Measurements from ENCODE around the gene PRPF40A. TPM values are rescaled to one million over a fixed set of nuclear protein-coding genes. Genes with fewer than 3 reads are reported as not detected.

Gene PRPF40A
- total and polyA plus RNA-seq, 2 experiments from 2014 or later, result 254 to 261 TPM

DNA sequence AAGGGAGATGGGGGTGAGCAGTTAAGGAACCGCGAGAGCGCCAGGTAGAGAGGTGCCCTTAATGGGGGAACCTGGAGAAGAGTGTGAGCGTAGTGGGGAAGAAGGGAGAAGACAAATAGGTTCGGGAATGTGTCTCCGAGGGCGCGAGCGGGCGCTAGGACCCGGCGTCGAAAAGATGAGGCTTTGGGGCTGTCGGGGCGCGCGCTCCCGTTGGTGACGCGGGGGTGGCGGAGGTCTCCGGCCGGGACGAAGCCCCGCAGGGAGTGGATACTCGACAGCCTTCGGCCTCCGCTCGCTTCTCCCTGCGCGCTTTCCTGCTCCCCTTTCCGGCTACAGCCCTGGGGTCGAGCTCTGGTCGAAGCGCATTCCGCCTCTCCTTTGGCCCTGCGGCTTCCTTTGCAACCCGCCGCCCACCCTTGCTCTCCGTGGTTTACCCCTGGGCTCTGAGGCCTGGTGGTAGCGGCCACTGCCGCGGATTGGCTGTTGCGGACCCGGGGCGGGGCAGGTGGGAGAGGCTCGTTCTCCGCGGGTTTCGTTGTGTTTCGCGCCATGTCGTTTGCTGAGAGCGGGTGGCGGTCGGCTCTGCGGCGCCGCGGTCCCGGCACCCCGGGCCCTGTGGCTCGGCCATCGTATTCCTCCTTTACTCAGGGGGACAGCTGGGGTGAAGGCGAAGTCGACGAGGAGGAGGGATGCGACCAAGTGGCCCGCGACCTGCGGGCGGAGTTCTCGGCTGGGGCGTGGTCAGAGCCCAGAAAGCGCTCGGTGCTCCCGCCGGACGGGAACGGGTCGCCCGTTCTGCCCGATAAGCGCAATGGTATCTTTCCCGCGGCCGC lies 1.0 kb upstream of the PRPF40A start, which contains the start of gene ARL6IP6 (continued):
- TF ChIP-seq, protein P1, sequence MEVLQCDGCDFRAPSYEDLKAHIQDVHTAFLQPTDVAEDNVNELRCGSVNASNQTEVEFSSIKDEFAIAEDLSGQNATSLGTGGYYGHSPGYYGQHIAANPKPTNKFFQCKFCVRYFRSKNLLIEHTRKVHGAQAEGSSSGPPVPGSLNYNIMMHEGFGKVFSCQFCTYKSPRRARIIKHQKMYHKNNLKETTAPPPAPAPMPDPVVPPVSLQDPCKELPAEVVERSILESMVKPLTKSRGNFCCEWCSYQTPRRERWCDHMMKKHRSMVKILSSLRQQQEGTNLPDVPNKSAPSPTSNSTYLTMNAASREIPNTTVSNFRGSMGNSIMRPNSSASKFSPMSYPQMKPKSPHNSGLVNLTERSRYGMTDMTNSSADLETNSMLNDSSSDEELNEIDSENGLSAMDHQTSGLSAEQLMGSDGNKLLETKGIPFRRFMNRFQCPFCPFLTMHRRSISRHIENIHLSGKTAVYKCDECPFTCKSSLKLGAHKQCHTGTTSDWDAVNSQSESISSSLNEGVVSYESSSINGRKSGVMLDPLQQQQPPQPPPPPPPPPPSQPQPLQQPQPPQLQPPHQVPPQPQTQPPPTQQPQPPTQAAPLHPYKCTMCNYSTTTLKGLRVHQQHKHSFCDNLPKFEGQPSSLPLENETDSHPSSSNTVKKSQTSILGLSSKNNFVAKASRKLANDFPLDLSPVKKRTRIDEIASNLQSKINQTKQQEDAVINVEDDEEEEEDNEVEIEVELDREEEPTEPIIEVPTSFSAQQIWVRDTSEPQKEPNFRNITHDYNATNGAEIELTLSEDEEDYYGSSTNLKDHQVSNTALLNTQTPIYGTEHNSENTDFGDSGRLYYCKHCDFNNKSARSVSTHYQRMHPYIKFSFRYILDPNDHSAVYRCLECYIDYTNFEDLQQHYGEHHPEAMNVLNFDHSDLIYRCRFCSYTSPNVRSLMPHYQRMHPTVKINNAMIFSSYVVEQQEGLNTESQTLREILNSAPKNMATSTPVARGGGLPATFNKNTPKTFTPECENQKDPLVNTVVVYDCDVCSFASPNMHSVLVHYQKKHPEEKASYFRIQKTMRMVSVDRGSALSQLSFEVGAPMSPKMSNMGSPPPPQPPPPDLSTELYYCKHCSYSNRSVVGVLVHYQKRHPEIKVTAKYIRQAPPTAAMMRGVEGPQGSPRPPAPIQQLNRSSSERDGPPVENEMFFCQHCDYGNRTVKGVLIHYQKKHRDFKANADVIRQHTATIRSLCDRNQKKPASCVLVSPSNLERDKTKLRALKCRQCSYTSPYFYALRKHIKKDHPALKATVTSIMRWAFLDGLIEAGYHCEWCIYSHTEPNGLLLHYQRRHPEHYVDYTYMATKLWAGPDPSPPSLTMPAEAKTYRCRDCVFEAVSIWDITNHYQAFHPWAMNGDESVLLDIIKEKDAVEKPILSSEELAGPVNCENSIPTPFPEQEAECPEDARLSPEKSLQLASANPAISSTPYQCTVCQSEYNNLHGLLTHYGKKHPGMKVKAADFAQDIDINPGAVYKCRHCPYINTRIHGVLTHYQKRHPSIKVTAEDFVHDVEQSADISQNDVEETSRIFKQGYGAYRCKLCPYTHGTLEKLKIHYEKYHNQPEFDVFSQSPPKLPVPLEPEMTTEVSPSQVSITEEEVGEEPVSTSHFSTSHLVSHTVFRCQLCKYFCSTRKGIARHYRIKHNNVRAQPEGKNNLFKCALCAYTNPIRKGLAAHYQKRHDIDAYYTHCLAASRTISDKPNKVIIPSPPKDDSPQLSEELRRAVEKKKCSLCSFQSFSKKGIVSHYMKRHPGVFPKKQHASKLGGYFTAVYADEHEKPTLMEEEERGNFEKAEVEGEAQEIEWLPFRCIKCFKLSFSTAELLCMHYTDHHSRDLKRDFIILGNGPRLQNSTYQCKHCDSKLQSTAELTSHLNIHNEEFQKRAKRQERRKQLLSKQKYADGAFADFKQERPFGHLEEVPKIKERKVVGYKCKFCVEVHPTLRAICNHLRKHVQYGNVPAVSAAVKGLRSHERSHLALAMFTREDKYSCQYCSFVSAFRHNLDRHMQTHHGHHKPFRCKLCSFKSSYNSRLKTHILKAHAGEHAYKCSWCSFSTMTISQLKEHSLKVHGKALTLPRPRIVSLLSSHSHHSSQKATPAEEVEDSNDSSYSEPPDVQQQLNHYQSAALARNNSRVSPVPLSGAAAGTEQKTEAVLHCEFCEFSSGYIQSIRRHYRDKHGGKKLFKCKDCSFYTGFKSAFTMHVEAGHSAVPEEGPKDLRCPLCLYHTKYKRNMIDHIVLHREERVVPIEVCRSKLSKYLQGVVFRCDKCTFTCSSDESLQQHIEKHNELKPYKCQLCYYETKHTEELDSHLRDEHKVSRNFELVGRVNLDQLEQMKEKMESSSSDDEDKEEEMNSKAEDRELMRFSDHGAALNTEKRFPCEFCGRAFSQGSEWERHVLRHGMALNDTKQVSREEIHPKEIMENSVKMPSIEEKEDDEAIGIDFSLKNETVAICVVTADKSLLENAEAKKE (CRISPR knock-in tag; IDR thresholded peaks at IDR 0.05), result no peak
- TF ChIP-seq, protein P2, sequence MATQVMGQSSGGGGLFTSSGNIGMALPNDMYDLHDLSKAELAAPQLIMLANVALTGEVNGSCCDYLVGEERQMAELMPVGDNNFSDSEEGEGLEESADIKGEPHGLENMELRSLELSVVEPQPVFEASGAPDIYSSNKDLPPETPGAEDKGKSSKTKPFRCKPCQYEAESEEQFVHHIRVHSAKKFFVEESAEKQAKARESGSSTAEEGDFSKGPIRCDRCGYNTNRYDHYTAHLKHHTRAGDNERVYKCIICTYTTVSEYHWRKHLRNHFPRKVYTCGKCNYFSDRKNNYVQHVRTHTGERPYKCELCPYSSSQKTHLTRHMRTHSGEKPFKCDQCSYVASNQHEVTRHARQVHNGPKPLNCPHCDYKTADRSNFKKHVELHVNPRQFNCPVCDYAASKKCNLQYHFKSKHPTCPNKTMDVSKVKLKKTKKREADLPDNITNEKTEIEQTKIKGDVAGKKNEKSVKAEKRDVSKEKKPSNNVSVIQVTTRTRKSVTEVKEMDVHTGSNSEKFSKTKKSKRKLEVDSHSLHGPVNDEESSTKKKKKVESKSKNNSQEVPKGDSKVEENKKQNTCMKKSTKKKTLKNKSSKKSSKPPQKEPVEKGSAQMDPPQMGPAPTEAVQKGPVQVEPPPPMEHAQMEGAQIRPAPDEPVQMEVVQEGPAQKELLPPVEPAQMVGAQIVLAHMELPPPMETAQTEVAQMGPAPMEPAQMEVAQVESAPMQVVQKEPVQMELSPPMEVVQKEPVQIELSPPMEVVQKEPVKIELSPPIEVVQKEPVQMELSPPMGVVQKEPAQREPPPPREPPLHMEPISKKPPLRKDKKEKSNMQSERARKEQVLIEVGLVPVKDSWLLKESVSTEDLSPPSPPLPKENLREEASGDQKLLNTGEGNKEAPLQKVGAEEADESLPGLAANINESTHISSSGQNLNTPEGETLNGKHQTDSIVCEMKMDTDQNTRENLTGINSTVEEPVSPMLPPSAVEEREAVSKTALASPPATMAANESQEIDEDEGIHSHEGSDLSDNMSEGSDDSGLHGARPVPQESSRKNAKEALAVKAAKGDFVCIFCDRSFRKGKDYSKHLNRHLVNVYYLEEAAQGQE (IDR thresholded peaks at IDR 0.05; ENCODE audit: unreplicated experiment), result no peak
- TF ChIP-seq NANOG (IDR thresholded peaks at IDR 0.05; ENCODE audit: borderline replicate concordance) (no peak), STAT1 (IDR thresholded peaks at IDR 0.05; ENCODE audit: unreplicated experiment) (no peak), EZH2phosphoT487 (IDR thresholded peaks at IDR 0.05; ENCODE audit: unreplicated experiment) (no peak)
- TF ChIP-seq, protein P3, sequence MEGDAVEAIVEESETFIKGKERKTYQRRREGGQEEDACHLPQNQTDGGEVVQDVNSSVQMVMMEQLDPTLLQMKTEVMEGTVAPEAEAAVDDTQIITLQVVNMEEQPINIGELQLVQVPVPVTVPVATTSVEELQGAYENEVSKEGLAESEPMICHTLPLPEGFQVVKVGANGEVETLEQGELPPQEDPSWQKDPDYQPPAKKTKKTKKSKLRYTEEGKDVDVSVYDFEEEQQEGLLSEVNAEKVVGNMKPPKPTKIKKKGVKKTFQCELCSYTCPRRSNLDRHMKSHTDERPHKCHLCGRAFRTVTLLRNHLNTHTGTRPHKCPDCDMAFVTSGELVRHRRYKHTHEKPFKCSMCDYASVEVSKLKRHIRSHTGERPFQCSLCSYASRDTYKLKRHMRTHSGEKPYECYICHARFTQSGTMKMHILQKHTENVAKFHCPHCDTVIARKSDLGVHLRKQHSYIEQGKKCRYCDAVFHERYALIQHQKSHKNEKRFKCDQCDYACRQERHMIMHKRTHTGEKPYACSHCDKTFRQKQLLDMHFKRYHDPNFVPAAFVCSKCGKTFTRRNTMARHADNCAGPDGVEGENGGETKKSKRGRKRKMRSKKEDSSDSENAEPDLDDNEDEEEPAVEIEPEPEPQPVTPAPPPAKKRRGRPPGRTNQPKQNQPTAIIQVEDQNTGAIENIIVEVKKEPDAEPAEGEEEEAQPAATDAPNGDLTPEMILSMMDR (conservative IDR thresholded peaks at IDR 0.05; ENCODE audit: low read depth in 2 of 2), result no peak
